Progenitor cell of endocrine pancreas (in vitro differentiated cells): ENCODE results near the gene MMP8. TPM values are rescaled to one million over a fixed set of nuclear protein-coding genes. Genes with fewer than 3 reads are reported as not detected.

Experiments used
- DNase-seq: peaks from one replicate; pipeline ENCODE4 v3.0.0; 2021; ENCODE audit warnings: low spot score; ENCODE audit not compliant: unreplicated experiment
- H3K27ac Mint-ChIP-seq: 2 replicates; pipeline ENCODE4 v1.8.0; 2021; ENCODE audit warnings: mild to moderate bottlenecking, moderate library complexity, mixed read lengths
- H3K27me3 Mint-ChIP-seq: 2 replicates; pipeline ENCODE4 v1.8.0; 2021; ENCODE audit warnings: mixed read lengths
- H3K36me3 Mint-ChIP-seq: 2 replicates; pipeline ENCODE4 v1.8.0; 2022; ENCODE audit warnings: mixed read lengths; ENCODE audit not compliant: insufficient read depth
- H3K4me1 Mint-ChIP-seq: 2 replicates; pipeline ENCODE4 v1.8.0; 2021; ENCODE audit warnings: low read depth, mixed read lengths
- H3K4me3 Mint-ChIP-seq: 2 replicates; pipeline ENCODE4 v1.8.0; 2021; ENCODE audit warnings: low read depth, mild to moderate bottlenecking, moderate library complexity, mixed read lengths
- H3K9me3 Mint-ChIP-seq: 2 replicates; pipeline ENCODE4 v1.8.0; 2021; ENCODE audit warnings: low read depth, mixed read lengths
- CTCF ChIP-seq: fragments of 200-600 bp; sonication (generic); IDR thresholded peaks from one replicate; pipeline ENCODE4 v1.5.0; 2021; ENCODE audit warnings: antibody characterized with exemption, mild to moderate bottlenecking; ENCODE audit not compliant: unreplicated experiment
- total RNA-seq: library from RNA; stranded (reverse); gene quantifications from 2 replicates; pipeline ENCODE4 v1.2.1, GENCODE V29; 2021

MMP8 gene
- total RNA-seq, 1 donor from 2014 or later = not detected

- peaks cover 10% of the 10 kb centered on the region for H3K4me1 Mint-ChIP-seq
- no peak for DNase-seq
- H3K27me3 Mint-ChIP-seq = peaks cover 16% of the 10 kb centered on the region
- no peak overlapping the region for H3K4me3 Mint-ChIP-seq
- H3K36me3 Mint-ChIP-seq = peaks cover 3% of the 10 kb centered on the region
- H3K9me3 Mint-ChIP-seq = peaks cover 7% of the 10 kb centered on the region
- no peak overlapping the region for H3K27ac Mint-ChIP-seq
- no peak for TF ChIP-seq CTCF
These were observed 39.0 kb downstream of the MMP8 start for GRCh38 chr11:102685754-102686153.

- peaks cover 7% of the 10 kb centered on the region for H3K9me3 Mint-ChIP-seq
- H3K36me3 Mint-ChIP-seq = peaks cover 3% of the 10 kb centered on the region
- TF ChIP-seq CTCF = no peak
- no peak for DNase-seq
- no peak overlapping the region for H3K4me3 Mint-ChIP-seq
- H3K27ac Mint-ChIP-seq = no peak overlapping the region
- peaks cover 10% of the 10 kb centered on the region for H3K4me1 Mint-ChIP-seq
- H3K27me3 Mint-ChIP-seq = peaks cover 16% of the 10 kb centered on the region
These were observed 39.4 kb downstream of the MMP8 start for GRCh38 chr11:102685338-102685737.

GRCh38 chr11:102683277-102683676, 41.5 kb downstream of the MMP8 start:
- DNase-seq = no peak
- no peak overlapping the region for H3K27ac Mint-ChIP-seq
- peaks cover 7% of the 10 kb centered on the region for H3K9me3 Mint-ChIP-seq

GRCh38 chr11:102680945-102681344, 43.8 kb downstream of the MMP8 start:
- no peak for TF ChIP-seq CTCF
- no peak for DNase-seq
- peaks cover 3% of the 10 kb centered on the region for H3K9me3 Mint-ChIP-seq
- peaks cover 5% of the 10 kb centered on the region for H3K4me1 Mint-ChIP-seq
- H3K4me3 Mint-ChIP-seq = no peak overlapping the region
- no peak overlapping the region for H3K27ac Mint-ChIP-seq
- peaks cover 3% of the 10 kb centered on the region for H3K36me3 Mint-ChIP-seq
- H3K27me3 Mint-ChIP-seq = peaks cover 39% of the 10 kb centered on the region

More at GRCh38 chr11:102683277-102683676, 41.5 kb downstream of the MMP8 start:
- no peak overlapping the region for H3K4me3 Mint-ChIP-seq
- TF ChIP-seq CTCF = no peak
- H3K36me3 Mint-ChIP-seq = peaks cover 3% of the 10 kb centered on the region
- H3K27me3 Mint-ChIP-seq = peaks cover 33% of the 10 kb centered on the region
- peaks cover 10% of the 10 kb centered on the region for H3K4me1 Mint-ChIP-seq

GRCh38 chr11:102678022-102678421, 46.7 kb downstream of the MMP8 start:
- DNase-seq = no peak
- Mint-ChIP-seq H3K36me3 (no peaks in the 10 kb centered on the region), H3K27ac (no peak overlapping the region), H3K4me1 (peaks cover 4% of the 10 kb centered on the region), H3K4me3 (no peak overlapping the region), H3K9me3 (no peaks in the 10 kb centered on the region), H3K27me3 (peaks cover 44% of the 10 kb centered on the region)
- no peak for TF ChIP-seq CTCF
